Ovary (tissue), 9 donors: ENCODE measurements around the gene KATNBL1. TPM values are rescaled to one million over a fixed set of nuclear protein-coding genes. Genes with fewer than 3 reads are reported as not detected.

ENCODE experiments used
- DNase-seq, 5 donors: peaks; one replicate each; pipeline ENCODE4 v3.0.0-alpha.2; 2019 to 2020
- H3K27ac ChIP-seq, 2 donors: fragments of 200-600 bp; one replicate each; pipeline versions ENCODE4 v1.5.1 to v1.8.0; 2019 to 2022
- H3K27me3 ChIP-seq: fragments of 200-600 bp; one replicate; pipeline ENCODE4 v1.8.0; 2022
- H3K36me3 ChIP-seq: fragments of 200-600 bp; sonication (generic); one replicate; pipeline ENCODE4 v1.5.1; 2019
- H3K4me1 ChIP-seq: one replicate; pipeline ENCODE4 v1.8.1; 2013; ENCODE audit warnings: mild to moderate bottlenecking, moderate library complexity; ENCODE audit not compliant: insufficient read depth
- H3K4me3 ChIP-seq: fragments of 200-600 bp; sonication (generic); one replicate; pipeline ENCODE4 v1.5.1; 2017
- H3K9me3 ChIP-seq, 2 donors: fragments of 200-600 bp in 1 of 2; sonication (generic) in 1 of 2; one replicate each; pipeline versions ENCODE4 v1.5.1 to v1.8.1; 2013 to 2019; ENCODE audit warnings: mild to moderate bottlenecking in 1 of 2, moderate library complexity in 1 of 2
- CTCF ChIP-seq, 3 donors: fragments of 450-650 bp in 2 of 3; fragments of 200-600 bp in 1 of 3; IDR thresholded peaks; one replicate each; pipeline versions ENCODE4 v1.5.1 to v1.8.0; 2016 to 2022; ENCODE audit warnings: antibody characterized with exemption in 3 of 3, mild to moderate bottlenecking in 1 of 3
- EP300 ChIP-seq: sonication (generic); formaldehyde crosslinking; IDR thresholded peaks from one replicate; pipeline ENCODE4 v1.6.1; 2017; ENCODE audit warnings: antibody characterized with exemption
- POLR2A ChIP-seq: fragments of 450-650 bp; IDR thresholded peaks from one replicate; pipeline ENCODE4 v1.6.1; 2017; ENCODE audit warnings: antibody characterized with exemption, mild to moderate bottlenecking, moderate library complexity
- WGBS, 3 donors: extraction: QIAGEN DNeasy Blood & Tissue Kit in 1 of 3; methylation state at CpG; one replicate each; pipeline versions ENCODE4 v1.1.5 to v1.1.7; 2013 to 2017; 5-methylcytosine and 5-hydroxymethylcytosine counted together
- intact Hi-C, 4 donors: fragments of 100-400 bp; cut with DNase I; formaldehyde crosslinking; loops; one replicate each; pipeline versions ENCODE4 v1.11.0 to v1.15.1; 2022 to 2023
- polyA plus RNA-seq, 2 donors: library from polyadenylated mRNA; stranded (reverse); fragments of 200-250 nt in 1 of 2; fragments of 350-450 nt in 1 of 2; fragmentation: Illumina TruSeq in 1 of 2; extraction: RNeasy Lipid Tissue Mini Kit (QIAGEN cat#74804) in 1 of 2; gene quantifications; one replicate each; pipeline ENCODE4 v1.2.3, GENCODE V29; 2013 to 2014
- total RNA-seq, 7 donors: library from RNA; depleted of rRNA in 2 of 7; stranded (reverse); fragments of >200 nt in 2 of 7; fragmentation: NEBNext Ultra II Directional in 3 of 7; extraction: Animal tissue kit (Norgen Biotek cat#: 25700) in 3 of 7; gene quantifications; one replicate each; pipeline versions ENCODE4 v1.1.0 to v1.2.4, GENCODE V29; 2016 to 2023
- donor health status: DM: no; HTN: no; CAD: no; lungs with moderate emphysema.
- donor health status: DM: no; HTN: no; CAD: no.
- donor health status: Bipolar disorder and iron deficiency.
- donor health status: DM: yes; HTN: yes; CAD: no.
- donor health status: DM: no; HTN: no; CAD: no.
- donor health status: DM: yes; HTN: yes; CAD: no.

KATNBL1 gene
- total and polyA plus RNA-seq, 9 donors: 12.9 to 52.2 (median 31.1) TPM

GRCh38 chr15:34241376-34242330 lies 31.8 kb upstream of the KATNBL1 start:
- WGBS, 3 donors: 58 to 66% (median 59%) methylated on average over 1 of the region's 1 CpG
- no peaks in the 10 kb centered on the region for H3K36me3 ChIP-seq
- H3K27me3 ChIP-seq: no peaks in the 10 kb centered on the region
- H3K4me3 ChIP-seq: no peak overlapping the region
- H3K27ac ChIP-seq: no peak overlapping the region
- intact Hi-C loops: no loop called here
- no peak for DNase-seq
- H3K9me3 ChIP-seq: no peaks in the 10 kb centered on the region
- H3K4me1 ChIP-seq: no peaks in the 10 kb centered on the region
- TF ChIP-seq CTCF (IDR thresholded peaks at IDR 0.05) (peak in 1 of 3 donors; percentile 50), EP300 (no peak)

DNA sequence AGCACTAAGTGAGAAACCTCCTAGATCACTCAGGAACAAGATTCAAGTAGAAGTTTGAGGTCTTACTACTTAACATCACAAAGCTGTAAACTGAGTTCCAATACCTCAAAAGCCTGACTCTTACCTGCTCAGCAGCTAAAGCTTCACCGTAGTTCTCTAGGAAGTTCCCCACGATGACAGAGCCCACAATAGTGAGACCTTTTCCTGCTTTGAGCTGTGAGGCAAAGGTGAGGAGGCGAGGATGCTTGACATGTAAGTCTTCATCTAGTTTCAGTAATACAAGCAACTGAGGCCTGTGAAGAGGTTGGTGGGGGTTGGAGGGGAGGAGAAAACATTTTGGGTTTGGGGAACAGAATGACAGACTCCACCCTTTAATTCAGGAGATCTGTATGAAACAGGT lies 30.6 kb upstream of the KATNBL1 start:
- Histone ChIP-seq H3K4me1 (no peaks in the 10 kb centered on the region), H3K27me3 (no peaks in the 10 kb centered on the region), H3K27ac (no peak overlapping the region), H3K4me3 (no peak overlapping the region), H3K36me3 (no peaks in the 10 kb centered on the region), H3K9me3 (no peaks in the 10 kb centered on the region)
- intact Hi-C loops: no loop called here
- 90 to 93% (median 93%) methylated on average over 3 of the region's 3 CpGs for WGBS, 3 donors
- no peak for DNase-seq
- TF ChIP-seq CTCF (IDR thresholded peaks at IDR 0.05) (no peak), POLR2A (no peak), EP300 (no peak)

DNA sequence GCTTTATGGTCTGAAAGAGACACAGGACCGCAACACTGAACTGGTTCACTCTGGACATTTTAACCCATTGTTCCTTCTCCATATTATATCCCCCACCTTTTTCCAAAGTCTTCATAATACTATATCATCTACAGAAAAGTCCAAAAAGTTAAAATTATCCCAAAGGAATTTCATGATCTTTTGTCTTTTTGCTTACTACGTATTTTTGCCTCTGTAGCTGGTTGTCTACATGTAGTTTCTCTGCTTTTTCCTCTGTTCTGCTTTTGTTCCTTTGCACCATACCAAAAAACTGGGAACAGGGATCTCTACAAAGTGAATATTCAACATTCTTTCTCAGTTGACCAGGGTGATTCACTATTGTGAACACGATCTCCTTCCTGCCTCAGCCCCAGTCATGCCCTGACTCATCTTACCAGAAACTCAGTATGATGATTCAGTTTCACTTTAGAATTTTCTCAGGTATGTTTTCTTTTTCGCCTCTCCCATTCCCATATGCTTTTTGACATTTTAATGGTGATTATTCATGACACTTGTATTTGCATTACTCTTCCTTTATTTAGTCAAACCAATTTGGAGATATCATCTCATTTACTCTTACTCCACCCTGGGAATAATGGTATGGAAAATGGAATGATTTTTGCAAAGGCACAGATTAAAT lies 29.4 kb upstream of the KATNBL1 start:
- DNase-seq: no peak
- TF ChIP-seq EP300: no peak
- no peak for TF ChIP-seq CTCF (IDR thresholded peaks at IDR 0.05)
- no peak for TF ChIP-seq POLR2A
- intact Hi-C loops: loop anchor here in 1 of 4 donors (10.0 kb wide), 1 partner anchor 126 kb away; the partner anchor contains the start of gene LPCAT4
- H3K4me1 ChIP-seq: no peaks in the 10 kb centered on the region
- no peaks in the 10 kb centered on the region for H3K9me3 ChIP-seq
- H3K36me3 ChIP-seq: no peaks in the 10 kb centered on the region
- H3K27me3 ChIP-seq: no peaks in the 10 kb centered on the region
- H3K4me3 ChIP-seq: no peak overlapping the region
- 77 to 84% (median 81%) methylated on average over 4 of the region's 4 CpGs for WGBS, 3 donors
- H3K27ac ChIP-seq: no peak overlapping the region

DNA sequence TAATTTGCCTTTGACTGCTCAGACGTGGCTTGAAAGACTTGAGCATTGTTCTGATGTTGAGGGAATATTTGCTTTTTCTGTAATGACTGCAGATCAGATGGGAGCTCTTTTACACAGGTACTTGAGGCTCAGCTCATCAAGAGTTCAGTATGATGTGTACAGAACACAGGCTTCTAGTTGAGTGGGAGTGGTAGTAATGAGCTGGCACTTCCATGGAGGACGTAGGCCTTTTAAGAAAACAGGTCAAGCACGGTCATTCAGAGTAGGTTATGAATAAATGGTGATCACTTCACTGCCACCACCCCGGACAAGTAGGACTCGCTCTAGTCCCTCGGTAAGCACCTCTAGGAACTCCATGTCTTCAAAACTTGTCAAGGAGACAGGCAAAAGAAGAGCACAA lies 23.7 kb upstream of the KATNBL1 start:
- WGBS, 3 donors: 68 to 82% (median 81%) methylated on average over 6 of the region's 6 CpGs
- no peak for DNase-seq
- Histone ChIP-seq H3K9me3 (no peaks in the 10 kb centered on the region), H3K36me3 (no peaks in the 10 kb centered on the region), H3K27me3 (no peaks in the 10 kb centered on the region), H3K4me3 (no peak overlapping the region), H3K4me1 (no peaks in the 10 kb centered on the region), H3K27ac (no peak overlapping the region)
- intact Hi-C loops: loop anchor here in 1 of 4 donors (10.0 kb wide), 1 partner anchor 131 kb away; the partner anchor contains the start of gene LPCAT4
- TF ChIP-seq POLR2A (no peak), EP300 (no peak)
